ENCODE measurements around the gene ZNF136.

GRCh38 chr19:12222980-12223630 is 60.2 kb downstream of the ZNF136 start:
- no peak for TF ChIP-seq CTCF (IDR thresholded peaks at IDR 0.05; ENCODE audit: poor library complexity, severe bottlenecking)
- no peak for TF ChIP-seq MXI1 (conservative IDR thresholded peaks at IDR 0.05; ENCODE audit: poor library complexity, severe bottlenecking)
- TF ChIP-seq EP300 (conservative IDR thresholded peaks at IDR 0.05; ENCODE audit: poor library complexity, severe bottlenecking): no peak
- TF ChIP-seq TAF1 (IDR thresholded peaks at IDR 0.05; ENCODE audit: low read depth): no peak
- TF ChIP-seq EZH2 (IDR thresholded peaks at IDR 0.05; ENCODE audit: borderline replicate concordance, insufficient read depth, low read length, poor library complexity, severe bottlenecking): no peak
- no peak for TF ChIP-seq POLR2AphosphoS5 (IDR thresholded peaks at IDR 0.05)
- TF ChIP-seq RAD21 (conservative IDR thresholded peaks at IDR 0.05): no peak
- TF ChIP-seq SMC3 (conservative IDR thresholded peaks at IDR 0.05; ENCODE audit: poor library complexity): no peak

All from neural cell (in vitro differentiated cells).